ENCODE data around the gene ZNF521.

The ZNF521 gene

GRCh38 chr18:25346561-25346960 is 5.4 kb downstream of the ZNF521 start:
- peak; percentile 48; the same call in 1 of the 2 replicates for TF ChIP-seq SIN3A (IDR thresholded peaks at IDR 0.05; ENCODE audit: borderline replicate concordance, insufficient read depth, low read length)
- TF ChIP-seq TAF1 (IDR thresholded peaks at IDR 0.05; ENCODE audit: borderline replicate concordance, insufficient read depth, low read length) = no peak

GRCh38 chr18:25345081-25345866 is 6.7 kb downstream of the ZNF521 start:
- TF ChIP-seq FOXP2 (optimal IDR thresholded peaks at IDR 0.05; ENCODE audit: borderline replicate concordance, extremely low read depth, extremely low read length, insufficient read depth) = no peak
- TF ChIP-seq, protein P1, sequence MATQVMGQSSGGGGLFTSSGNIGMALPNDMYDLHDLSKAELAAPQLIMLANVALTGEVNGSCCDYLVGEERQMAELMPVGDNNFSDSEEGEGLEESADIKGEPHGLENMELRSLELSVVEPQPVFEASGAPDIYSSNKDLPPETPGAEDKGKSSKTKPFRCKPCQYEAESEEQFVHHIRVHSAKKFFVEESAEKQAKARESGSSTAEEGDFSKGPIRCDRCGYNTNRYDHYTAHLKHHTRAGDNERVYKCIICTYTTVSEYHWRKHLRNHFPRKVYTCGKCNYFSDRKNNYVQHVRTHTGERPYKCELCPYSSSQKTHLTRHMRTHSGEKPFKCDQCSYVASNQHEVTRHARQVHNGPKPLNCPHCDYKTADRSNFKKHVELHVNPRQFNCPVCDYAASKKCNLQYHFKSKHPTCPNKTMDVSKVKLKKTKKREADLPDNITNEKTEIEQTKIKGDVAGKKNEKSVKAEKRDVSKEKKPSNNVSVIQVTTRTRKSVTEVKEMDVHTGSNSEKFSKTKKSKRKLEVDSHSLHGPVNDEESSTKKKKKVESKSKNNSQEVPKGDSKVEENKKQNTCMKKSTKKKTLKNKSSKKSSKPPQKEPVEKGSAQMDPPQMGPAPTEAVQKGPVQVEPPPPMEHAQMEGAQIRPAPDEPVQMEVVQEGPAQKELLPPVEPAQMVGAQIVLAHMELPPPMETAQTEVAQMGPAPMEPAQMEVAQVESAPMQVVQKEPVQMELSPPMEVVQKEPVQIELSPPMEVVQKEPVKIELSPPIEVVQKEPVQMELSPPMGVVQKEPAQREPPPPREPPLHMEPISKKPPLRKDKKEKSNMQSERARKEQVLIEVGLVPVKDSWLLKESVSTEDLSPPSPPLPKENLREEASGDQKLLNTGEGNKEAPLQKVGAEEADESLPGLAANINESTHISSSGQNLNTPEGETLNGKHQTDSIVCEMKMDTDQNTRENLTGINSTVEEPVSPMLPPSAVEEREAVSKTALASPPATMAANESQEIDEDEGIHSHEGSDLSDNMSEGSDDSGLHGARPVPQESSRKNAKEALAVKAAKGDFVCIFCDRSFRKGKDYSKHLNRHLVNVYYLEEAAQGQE (IDR thresholded peaks at IDR 0.05; ENCODE audit: insufficient read depth in 1 of 2, low read depth in 2 of 2, low read length in 2 of 2) = peak in 1 of 2 experiments; percentile 45; a peak in 1 of 4 replicates
- peak; percentile 86; the same call in 1 of the 2 replicates for TF ChIP-seq SIN3A (IDR thresholded peaks at IDR 0.05; ENCODE audit: borderline replicate concordance, insufficient read depth, low read length)
- TF ChIP-seq TAF1 (IDR thresholded peaks at IDR 0.05; ENCODE audit: borderline replicate concordance, insufficient read depth, low read length) = no peak

GRCh38 chr18:25341831-25342230 is 10.1 kb downstream of the ZNF521 start:
- TF ChIP-seq SIN3A (IDR thresholded peaks at IDR 0.05; ENCODE audit: borderline replicate concordance, insufficient read depth, low read length) = peak; percentile 20; the same call in 1 of the 2 replicates
- no peak for TF ChIP-seq FOXP2 (optimal IDR thresholded peaks at IDR 0.05; ENCODE audit: borderline replicate concordance, extremely low read depth, extremely low read length, insufficient read depth)

DNA sequence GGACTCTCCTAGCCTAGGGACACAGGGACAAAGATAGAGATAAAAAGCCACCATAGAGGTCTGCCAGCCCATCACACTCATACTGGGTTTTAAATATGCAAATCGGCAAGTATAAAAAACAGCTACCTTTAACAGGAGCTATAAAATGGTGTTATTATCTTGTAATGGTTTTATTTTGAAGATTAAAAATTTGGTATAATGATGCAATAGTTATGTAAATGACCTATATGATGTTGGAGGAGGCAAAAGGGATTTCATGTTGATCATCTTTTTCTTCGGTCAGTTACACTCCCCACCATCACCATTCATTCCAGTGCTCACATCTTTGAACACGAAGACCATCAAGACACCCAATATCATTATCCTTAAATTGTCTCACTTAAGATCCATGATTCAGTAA is 11.2 kb downstream of the ZNF521 start:
- TF ChIP-seq FOXP2 (optimal IDR thresholded peaks at IDR 0.05; ENCODE audit: borderline replicate concordance, extremely low read depth, extremely low read length, insufficient read depth) = no peak
- TF ChIP-seq, protein P1 (IDR thresholded peaks at IDR 0.05; ENCODE audit: insufficient read depth in 1 of 2, low read depth in 2 of 2, low read length in 2 of 2) = no peak
- no peak for TF ChIP-seq POLR2AphosphoS5 (IDR thresholded peaks at IDR 0.05; ENCODE audit: low read depth, low read length)
- no peak for TF ChIP-seq TAF1 (IDR thresholded peaks at IDR 0.05; ENCODE audit: borderline replicate concordance, insufficient read depth, low read length)
- TF ChIP-seq SIN3A (IDR thresholded peaks at IDR 0.05; ENCODE audit: borderline replicate concordance, insufficient read depth, low read length) = no peak

DNA sequence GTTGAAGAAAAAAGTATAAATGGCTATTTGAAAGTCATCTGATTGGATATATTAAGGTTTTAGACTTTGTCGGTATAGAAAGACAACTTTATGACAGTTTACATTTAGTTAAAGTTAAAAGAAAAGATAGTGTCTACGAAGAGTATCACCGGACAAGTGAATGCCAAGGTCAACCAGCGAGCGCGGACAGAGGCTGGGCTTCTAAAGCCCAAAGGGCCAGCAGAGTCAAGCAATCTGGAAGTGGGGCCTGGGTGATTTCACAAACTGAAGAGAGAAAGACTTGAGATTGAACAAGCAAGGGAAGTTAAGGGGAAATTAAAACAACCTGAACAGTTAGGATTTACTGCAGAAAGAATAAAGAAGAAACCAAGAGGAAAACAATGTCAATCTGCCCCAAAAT is 16.3 kb downstream of the ZNF521 start:
- TF ChIP-seq POLR2AphosphoS5 (IDR thresholded peaks at IDR 0.05; ENCODE audit: low read depth, low read length) (no peak), FOXP2 (optimal IDR thresholded peaks at IDR 0.05; ENCODE audit: borderline replicate concordance, extremely low read depth, extremely low read length, insufficient read depth) (no peak), SIN3A (IDR thresholded peaks at IDR 0.05; ENCODE audit: borderline replicate concordance, insufficient read depth, low read length) (no peak)

DNA sequence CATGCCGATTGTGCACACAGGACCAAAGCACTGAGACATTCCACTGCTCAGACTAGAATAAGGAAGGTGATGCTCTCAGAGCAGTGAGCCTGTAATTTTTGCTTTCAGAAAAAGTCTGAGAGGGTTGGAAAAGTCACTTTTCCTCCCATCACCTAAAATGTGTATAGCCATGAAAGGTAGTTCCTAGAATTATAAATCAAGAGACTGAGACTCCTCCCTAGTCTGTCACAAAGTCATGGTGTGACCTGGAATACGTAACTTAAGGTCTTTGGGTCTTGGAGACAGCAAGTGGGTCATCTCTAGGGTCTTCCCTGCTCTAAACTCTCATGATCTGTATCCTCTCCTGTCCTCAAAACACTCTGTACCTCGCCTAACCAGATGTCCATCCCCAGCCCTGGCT is 16.9 kb downstream of the ZNF521 start:
- no peak for TF ChIP-seq TAF1 (IDR thresholded peaks at IDR 0.05; ENCODE audit: borderline replicate concordance, insufficient read depth, low read length)
- no peak for TF ChIP-seq FOXP2 (optimal IDR thresholded peaks at IDR 0.05; ENCODE audit: borderline replicate concordance, extremely low read depth, extremely low read length, insufficient read depth)
- TF ChIP-seq POLR2AphosphoS5 (IDR thresholded peaks at IDR 0.05; ENCODE audit: low read depth, low read length) = no peak
- no peak for TF ChIP-seq SIN3A (IDR thresholded peaks at IDR 0.05; ENCODE audit: borderline replicate concordance, insufficient read depth, low read length)
- TF ChIP-seq, protein P1 (IDR thresholded peaks at IDR 0.05; ENCODE audit: insufficient read depth in 1 of 2, low read depth in 2 of 2, low read length in 2 of 2) = no peak

Measured in PFSK-1 (cell line).